ENCODE data around the gene MGRN1.

GRCh38 chr16:4606354-4606753 is 18.3 kb upstream of the MGRN1 start:
- no peak for TF ChIP-seq POLR2AphosphoS5 (IDR thresholded peaks at IDR 0.05)
- no peak for TF ChIP-seq CTCF (IDR thresholded peaks at IDR 0.05)
- no peak for TF ChIP-seq POLR2A (IDR thresholded peaks at IDR 0.05)
